ENCODE measurements around the gene CCDC149. TPM values are rescaled to one million over a fixed set of nuclear protein-coding genes. Genes with fewer than 3 reads are reported as not detected.

The CCDC149 gene
- total and polyA plus RNA-seq, 2 of the 8 experiments (the other 6 are each of a cell fraction or from before 2014, with no cell fraction given): 2.2 to 5.6 TPM

GRCh38 chr4:24892278-24892677 is 20.6 kb downstream of the CCDC149 start:
- Histone ChIP-seq H2AFZ (ENCODE audit: low read length) (no peak overlapping the region), H2BK120ac (replicated peaks; ENCODE audit: low read depth, low read length) (no peak overlapping the region), H3K4ac (replicated peaks; ENCODE audit: insufficient read length, low read depth, low read length) (no peak overlapping the region), H2BK5ac (ENCODE audit: low read depth, low read length) (no peak overlapping the region), H3K4me1 (replicated peaks in 1 of 4; ENCODE audit: control insufficient read depth in 3 of 4, insufficient read depth in 4 of 4, low read length in 3 of 4) (peaks cover 0 to 4% (median 2%) of the 10 kb centered on the region in 4 experiments; a peak in 3 of 7 replicates), H3K14ac (ENCODE audit: insufficient read length) (no peak overlapping the region), H2BK15ac (ENCODE audit: low read length) (no peak overlapping the region), H4K91ac (replicated peaks; ENCODE audit: insufficient read length, low read length) (no peak overlapping the region), H3K9ac (replicated peaks in 1 of 4; ENCODE audit: extremely low read depth in 1 of 4, low read depth in 3 of 4, low read length in 3 of 4) (no peak overlapping the region), H3K79me2 (ENCODE audit: control insufficient read depth in 1 of 2, insufficient read depth in 2 of 2, low read length in 2 of 2) (no peaks in the 10 kb centered on the region), H2BK20ac (ENCODE audit: low read length) (no peak overlapping the region), H4K5ac (ENCODE audit: insufficient read length, low read depth, low read length) (no peak overlapping the region), H2AK5ac (ENCODE audit: low read depth, low read length) (no peak overlapping the region), H4K8ac (ENCODE audit: extremely low read depth, insufficient read depth, low read length) (no peak overlapping the region), H3K27me3 (replicated peaks in 1 of 4; ENCODE audit: control insufficient read depth in 3 of 4, extremely low read depth in 1 of 4, insufficient read depth in 3 of 4, low read length in 3 of 4) (no peaks in the 10 kb centered on the region), H3K23me2 (ENCODE audit: low read depth, low read length) (no peaks in the 10 kb centered on the region), H2BK12ac (ENCODE audit: low read depth, low read length) (no peak overlapping the region), H3K27ac (ENCODE audit: low read depth, low read length) (no peak overlapping the region), H3K18ac (ENCODE audit: extremely low read depth, low read length) (no peak overlapping the region), H3K56ac (replicated peaks; ENCODE audit: insufficient read length, low read depth, low read length) (no peak overlapping the region), H3K36me3 (ENCODE audit: control insufficient read depth in 2 of 4, insufficient read depth in 4 of 4, low read length in 3 of 4) (no peaks in the 10 kb centered on the region), H3K4me2 (ENCODE audit: insufficient read depth in 1 of 2, low read depth in 2 of 2, low read length in 2 of 2) (no peak overlapping the region), H3K9me3 (ENCODE audit: insufficient read depth in 2 of 2, low read depth in 1 of 2, low read length in 1 of 2) (no peaks in the 10 kb centered on the region), H3K23ac (ENCODE audit: insufficient read length) (no peak overlapping the region), H3K4me3 (ENCODE audit: extremely low read depth in 1 of 4, insufficient read depth in 2 of 4, low read depth in 3 of 4, low read length in 4 of 4) (no peak overlapping the region), H3K79me1 (ENCODE audit: low read depth, low read length) (no peaks in the 10 kb centered on the region), H4K20me1 (replicated peaks in 1 of 2; ENCODE audit: control insufficient read depth in 1 of 2, insufficient read depth in 2 of 2, low read length in 2 of 2) (no peaks in the 10 kb centered on the region)
- POLR2A ChIA-PET (ENCODE audit: partially characterized antibody): no interaction called here
- CTCF ChIA-PET (ENCODE audit: partially characterized antibody): no interaction called here
- DNase-seq (ENCODE audit: low read depth in 1 of 2, low spot score in 2 of 2) (no peak), FAIRE-seq (no peak)
- 80% methylated on average over 2 of the region's 2 CpGs; no CpG with 5 or more reads in 1 of the 2 experiments for WGBS, 2 experiments (ENCODE audit: extremely low coverage in 1 of 2, insufficient coverage in 1 of 2, insufficient read length in 1 of 2, insufficient replicate concordance in 2 of 2, low coverage in 1 of 2, low lambda C conversion rate in 2 of 2, missing lambda C conversion rate in 1 of 2)
- no peak for TF ChIP-seq MAX (IDR thresholded peaks at IDR 0.05)
- TF ChIP-seq CBX5 (IDR thresholded peaks at IDR 0.05; ENCODE audit: low read depth, low read length): no peak
- TF ChIP-seq POU5F1 (IDR thresholded peaks at IDR 0.05; ENCODE audit: low read depth, low read length): no peak
- TF ChIP-seq SP2 (IDR thresholded peaks at IDR 0.05; ENCODE audit: low read length): no peak
- TF ChIP-seq GABPA (IDR thresholded peaks at IDR 0.05; ENCODE audit: borderline replicate concordance, insufficient read depth, low read length): no peak
- TF ChIP-seq SRF (IDR thresholded peaks at IDR 0.05; ENCODE audit: low read depth, low read length): no peak
- no peak for TF ChIP-seq HDAC6 (IDR thresholded peaks at IDR 0.05; ENCODE audit: low read depth, low read length)
- TF ChIP-seq TAF7 (optimal IDR thresholded peaks at IDR 0.05; ENCODE audit: borderline replicate concordance, low read depth, low read length): no peak
- no peak for TF ChIP-seq BCL11A (IDR thresholded peaks at IDR 0.05; ENCODE audit: low read depth in 2 of 2, low read length in 2 of 2)
- no peak for TF ChIP-seq GTF2F1 (IDR thresholded peaks at IDR 0.05; ENCODE audit: borderline replicate concordance, low read depth, low read length)
- no peak for TF ChIP-seq POLR2A (IDR thresholded peaks at IDR 0.05; ENCODE audit: control extremely low read depth in 1 of 2, low read depth in 2 of 2, low read length in 2 of 2)
- no peak for TF ChIP-seq TBP (IDR thresholded peaks at IDR 0.05; ENCODE audit: low read depth, low read length)
- TF ChIP-seq SIX5 (IDR thresholded peaks at IDR 0.05; ENCODE audit: low read depth, low read length): no peak
- TF ChIP-seq ATF2 (IDR thresholded peaks at IDR 0.05; ENCODE audit: low read length): no peak
